Cardiac muscle cell (in vitro differentiated cells and primary cell): ENCODE data around the gene MTUS2. TPM values are rescaled to one million over a fixed set of nuclear protein-coding genes. Genes with fewer than 3 reads are reported as not detected.

Experiments
- DNase-seq, 2 donors: peaks; one replicate each; pipeline versions ENCODE4 v3.0.0 to v3.0.0-alpha.2; 2010 to 2017; ENCODE audit warnings: low read depth in 1 of 2, low spot score in 1 of 2
- H3K27ac ChIP-seq: fragments of 200-600 bp; sonication (generic); 2 replicates; pipeline ENCODE4 v1.5.1; 2016
- H3K27me3 ChIP-seq: fragments of 200-600 bp; sonication (generic); 2 replicates; pipeline ENCODE4 v1.6.0; 2016; ENCODE audit warnings: control low read depth
- H3K36me3 ChIP-seq: fragments of 200-600 bp; sonication (generic); 2 replicates; pipeline ENCODE4 v1.5.1; 2016; ENCODE audit warnings: control low read depth
- H3K4me1 ChIP-seq: fragments of 200-600 bp; sonication (generic); 2 replicates; pipeline ENCODE4 v1.8.1; 2017; ENCODE audit warnings: low read depth, mild to moderate bottlenecking, mixed run types
- H3K4me3 ChIP-seq: fragments of 200-600 bp; sonication (generic); 2 replicates; pipeline ENCODE4 v1.5.1; 2016; ENCODE audit warnings: mild to moderate bottlenecking
- H3K9me3 ChIP-seq: fragments of 200-600 bp; sonication (generic); 2 replicates; pipeline ENCODE4 v1.5.1; 2017; ENCODE audit warnings: low read depth, mild to moderate bottlenecking, control low read depth
- CTCF ChIP-seq: IDR thresholded peaks from 2 replicates; pipeline ENCODE4 v1.5.1; 2012; ENCODE audit warnings: low read depth, mild to moderate bottlenecking, low read length
- polyA plus RNA-seq: library from polyadenylated mRNA; unstranded; fragments of >200 nt; fragmentation: Nextera tagmentation; extraction: Ambion mirVana; gene quantifications from 2 replicates; pipeline ENCODE4 v1.2.1, GENCODE V29; 2016
- total RNA-seq: library from RNA; depleted of rRNA; stranded (reverse); fragments of >200 nt; gene quantifications from 2 replicates; pipeline ENCODE4 v1.2.3, GENCODE V29; 2016

Gene MTUS2
- total and polyA plus RNA-seq, 2 experiments from 2014 or later, result 31.6 to 96.9 TPM

GRCh38 chr13:29266756-29267733 lies 446.9 kb downstream of the MTUS2 start:
- DNase-seq, result no peak

GRCh38 chr13:29270271-29270985 lies 450.3 kb downstream of the MTUS2 start:
- Histone ChIP-seq H3K4me3 (no peak overlapping the region), H3K27ac (no peak overlapping the region), H3K4me1 (no peaks in the 10 kb centered on the region), H3K9me3 (no peaks in the 10 kb centered on the region), H3K36me3 (no peaks in the 10 kb centered on the region), H3K27me3 (no peaks in the 10 kb centered on the region)
- TF ChIP-seq CTCF, result no peak
- DNase-seq, result no peak

More at GRCh38 chr13:29266756-29267733, 446.9 kb downstream of the MTUS2 start:
- TF ChIP-seq CTCF, result no peak
- Histone ChIP-seq H3K4me3 (no peak overlapping the region), H3K36me3 (no peaks in the 10 kb centered on the region), H3K9me3 (no peaks in the 10 kb centered on the region), H3K27ac (no peak overlapping the region), H3K4me1 (no peaks in the 10 kb centered on the region), H3K27me3 (no peaks in the 10 kb centered on the region)

GRCh38 chr13:29271606-29272005 lies 451.5 kb downstream of the MTUS2 start:
- no peak for TF ChIP-seq CTCF
- H3K27me3 ChIP-seq, result no peaks in the 10 kb centered on the region
- H3K27ac ChIP-seq, result no peak overlapping the region
- H3K36me3 ChIP-seq, result no peaks in the 10 kb centered on the region
- no peak for DNase-seq
- H3K9me3 ChIP-seq, result no peaks in the 10 kb centered on the region
- no peaks in the 10 kb centered on the region for H3K4me1 ChIP-seq
- no peak overlapping the region for H3K4me3 ChIP-seq

- no peak for DNase-seq
- no peak overlapping the region for H3K4me3 ChIP-seq
- no peaks in the 10 kb centered on the region for H3K27me3 ChIP-seq
- H3K27ac ChIP-seq, result no peak overlapping the region
- no peaks in the 10 kb centered on the region for H3K4me1 ChIP-seq
- H3K36me3 ChIP-seq, result no peaks in the 10 kb centered on the region
- no peaks in the 10 kb centered on the region for H3K9me3 ChIP-seq
- TF ChIP-seq CTCF, result no peak
Measured at GRCh38 chr13:29279356-29280254, 459.5 kb downstream of the MTUS2 start.

DNA sequence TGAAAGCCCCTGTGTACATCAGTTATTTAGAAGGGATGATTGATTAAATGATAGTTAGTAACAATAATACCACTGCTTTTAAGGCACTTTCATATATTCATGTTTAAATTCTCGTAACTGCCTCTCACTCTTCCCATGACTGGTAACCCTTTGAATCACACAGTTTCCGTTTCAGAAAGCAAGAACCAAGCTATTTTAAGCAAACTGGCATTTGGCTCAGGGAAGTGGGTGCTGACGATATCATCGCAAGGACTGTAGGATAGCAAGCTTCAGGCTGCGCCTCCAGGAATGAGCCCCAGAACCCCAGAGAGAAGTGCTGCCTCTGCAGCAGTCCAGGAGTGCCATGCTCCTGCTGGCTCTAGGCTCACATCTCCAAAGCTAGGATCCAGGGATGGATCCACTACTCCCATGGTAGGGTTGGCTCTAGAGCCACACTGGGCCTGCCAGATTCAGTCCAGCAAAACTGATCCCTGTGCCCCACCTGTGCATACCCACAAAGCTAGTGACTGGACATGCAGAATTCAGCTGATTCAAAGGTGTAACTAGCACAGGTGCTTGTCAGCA lies 461.9 kb downstream of the MTUS2 start:
- no peak for TF ChIP-seq CTCF
- Histone ChIP-seq H3K4me1 (no peaks in the 10 kb centered on the region), H3K36me3 (no peaks in the 10 kb centered on the region), H3K27me3 (no peaks in the 10 kb centered on the region), H3K4me3 (no peak overlapping the region), H3K27ac (no peak overlapping the region), H3K9me3 (no peaks in the 10 kb centered on the region)
- no peak for DNase-seq
